CD4-positive, alpha-beta T cell treated with Interleukin-12 subunit alpha and Interleukin-12 subunit beta, for 1 hour (primary cell): Measurements from ENCODE around the gene ARL5A.
"Not testable (repeated sequence)": the region's sequence is repeated elsewhere in the genome, so short reads cannot be mapped to it uniquely, and the experiment has no call there.

ENCODE experiments used
- DNase-seq: peaks from one replicate; pipeline ENCODE4 v3.0.0-alpha.2; 2020

ARL5A gene, protein sequence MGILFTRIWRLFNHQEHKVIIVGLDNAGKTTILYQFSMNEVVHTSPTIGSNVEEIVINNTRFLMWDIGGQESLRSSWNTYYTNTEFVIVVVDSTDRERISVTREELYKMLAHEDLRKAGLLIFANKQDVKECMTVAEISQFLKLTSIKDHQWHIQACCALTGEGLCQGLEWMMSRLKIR

GRCh38 chr2:151828143-151828889 is at the start of gene ARL5A:
Gene ARL5A, minus strand, starts transcription at chr2:151828421. Its CDS starts 245 bp downstream, at chr2:151828176.
- peak; percentile 97 for DNase-seq

GRCh38 chr2:151875631-151876030 is 47.4 kb upstream of the ARL5A start:
- DNase-seq: not testable (repeated sequence)

DNA sequence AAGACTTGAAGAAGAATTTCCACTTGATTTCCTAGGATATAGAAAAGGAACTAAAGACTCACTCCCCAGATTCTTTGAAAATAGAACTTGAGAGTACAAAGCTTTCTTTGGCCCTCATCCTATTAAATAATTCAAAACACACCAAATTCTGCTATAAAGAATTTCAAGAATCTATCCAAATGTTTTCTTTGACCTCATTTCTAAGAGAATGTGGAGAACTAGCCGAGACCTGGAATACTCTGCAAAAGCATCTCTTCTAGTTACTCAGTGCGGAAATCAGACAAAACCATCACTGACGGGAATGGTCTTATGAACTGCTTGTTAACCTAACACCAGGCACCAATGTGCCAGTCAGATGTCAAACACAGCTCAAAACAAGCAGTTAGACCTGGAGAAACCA is 44.2 kb upstream of the ARL5A start:
- no peak for DNase-seq

GRCh38 chr2:151869291-151869690 is 41.1 kb upstream of the ARL5A start:
- no peak for DNase-seq

DNA sequence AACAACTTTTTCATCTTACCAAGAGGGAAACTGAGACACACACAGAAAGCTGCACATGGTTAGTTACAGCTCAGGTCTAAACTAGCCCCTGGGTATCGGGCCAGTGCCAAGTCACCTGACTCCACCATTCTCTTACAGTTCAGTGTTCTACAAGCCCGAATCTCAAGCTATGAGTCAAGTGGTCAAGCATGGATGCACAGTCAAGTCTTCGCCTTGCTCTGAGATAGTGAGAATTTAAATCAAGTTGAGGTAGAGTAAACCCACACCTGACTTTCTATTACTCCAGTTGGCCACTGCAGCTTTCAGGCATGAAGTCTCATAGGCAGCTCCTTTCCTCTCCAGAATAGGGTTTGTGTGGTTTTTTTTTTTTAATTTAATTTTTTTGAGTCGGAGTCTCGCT is 34.5 kb upstream of the ARL5A start:
- DNase-seq: no peak

GRCh38 chr2:151861174-151861573 is 33.0 kb upstream of the ARL5A start:
- no peak for DNase-seq

DNA sequence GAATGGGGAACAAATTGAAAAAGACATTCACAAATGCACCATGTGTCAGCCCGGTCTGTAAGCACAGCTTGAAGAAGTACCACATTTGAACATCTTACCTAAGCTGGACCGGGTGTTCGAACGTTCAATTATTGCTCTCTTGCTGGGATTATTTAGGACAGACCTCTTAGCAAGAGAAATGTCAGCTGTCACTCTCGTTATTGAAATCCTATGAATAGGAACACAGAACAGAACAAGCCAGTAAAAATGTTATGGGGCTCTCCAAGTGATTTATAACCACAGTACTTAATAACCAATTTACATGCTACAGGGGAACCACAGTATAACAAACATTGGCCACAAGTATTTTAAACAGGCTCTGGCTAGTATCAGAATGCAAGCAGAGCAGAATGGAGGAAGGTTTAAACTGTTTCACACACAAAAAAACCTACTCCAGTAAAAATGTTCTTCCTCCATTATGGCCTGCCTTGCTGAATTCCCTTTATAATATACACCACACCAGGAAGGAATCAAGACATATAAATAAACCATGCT is 32.5 kb upstream of the ARL5A start:
- no peak for DNase-seq

DNA sequence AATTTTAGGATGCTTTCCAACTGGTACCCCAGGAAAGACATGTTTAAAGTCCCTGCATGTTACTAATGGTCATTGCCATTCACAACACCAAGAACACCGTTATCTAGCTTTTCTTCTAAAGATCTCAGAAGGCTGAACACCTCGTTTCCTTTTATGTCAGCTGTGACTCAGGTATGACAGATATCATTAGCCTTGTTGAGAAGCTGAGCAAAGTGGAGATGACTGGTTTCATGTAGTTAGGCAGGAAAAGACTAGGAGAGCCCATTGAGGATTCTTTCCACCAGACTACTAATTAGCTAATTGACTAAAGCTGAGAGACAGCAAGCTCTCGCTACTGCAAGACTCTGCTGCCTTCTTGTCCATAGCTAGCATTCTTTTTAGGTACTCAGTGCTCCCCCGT is 32.0 kb upstream of the ARL5A start:
- DNase-seq: no peak

DNA sequence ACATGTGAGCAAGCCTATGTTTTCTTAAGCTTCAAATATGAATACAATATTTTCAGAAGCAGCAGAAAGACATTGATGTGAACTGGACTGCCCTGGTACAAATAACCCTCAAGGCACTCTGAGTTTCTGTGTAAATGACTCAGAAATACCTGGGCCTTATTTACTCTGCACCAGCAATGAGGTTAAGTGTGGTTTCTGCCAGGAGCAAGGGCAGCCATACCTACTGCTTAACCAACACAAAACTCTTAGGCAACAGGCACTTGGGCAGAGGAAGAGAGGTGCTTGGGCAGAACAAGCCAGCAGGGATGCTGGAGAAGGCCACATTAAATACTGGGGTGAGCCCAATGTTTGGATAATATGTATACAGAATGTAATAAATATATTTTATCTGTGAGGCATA is 29.4 kb upstream of the ARL5A start:
- no peak for DNase-seq

- DNase-seq: no peak
Observed at GRCh38 chr2:151855111-151855510, 26.9 kb upstream of the ARL5A start.

DNA sequence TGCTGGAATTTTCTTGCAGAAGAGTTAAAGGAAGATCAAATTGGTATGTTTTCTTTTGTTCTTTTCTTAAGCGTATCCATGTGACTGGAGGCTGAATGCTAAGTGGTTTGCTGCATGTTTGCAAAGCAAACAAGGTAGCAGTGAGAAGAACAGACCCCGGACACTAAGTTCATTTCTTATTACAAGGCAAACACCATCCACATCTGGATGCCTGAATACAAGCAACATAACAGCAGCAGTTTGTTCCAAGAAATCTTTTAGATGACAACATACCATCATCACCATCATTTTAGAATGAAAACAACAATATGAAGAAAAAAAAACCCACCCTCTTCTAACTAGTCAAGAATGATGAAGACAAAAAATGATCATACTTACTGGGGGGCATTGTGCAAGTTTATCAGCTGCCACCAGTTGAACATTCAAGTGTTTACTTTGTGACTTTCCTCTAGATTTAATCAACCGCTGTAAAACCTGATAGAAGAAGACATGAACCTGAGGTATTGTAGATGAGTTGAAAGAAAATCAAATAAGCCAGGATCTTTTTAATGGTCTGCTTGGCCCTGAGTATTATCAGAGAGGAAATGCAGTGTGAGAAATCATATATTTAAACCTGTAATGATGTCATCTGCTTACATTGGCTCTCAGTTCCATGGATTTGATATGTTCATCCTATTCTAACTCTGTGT is 25.0 kb upstream of the ARL5A start:
- DNase-seq: no peak

GRCh38 chr2:151852260-151853069 is 24.2 kb upstream of the ARL5A start:
- no peak for DNase-seq

GRCh38 chr2:151851761-151852160 is 23.5 kb upstream of the ARL5A start:
- DNase-seq: no peak

GRCh38 chr2:151849413-151850010 is 21.3 kb upstream of the ARL5A start:
- no peak for DNase-seq

- no peak for DNase-seq
Observed at GRCh38 chr2:151845884-151846283, 17.7 kb upstream of the ARL5A start.

GRCh38 chr2:151845481-151845880 is 17.3 kb upstream of the ARL5A start:
- no peak for DNase-seq

DNA sequence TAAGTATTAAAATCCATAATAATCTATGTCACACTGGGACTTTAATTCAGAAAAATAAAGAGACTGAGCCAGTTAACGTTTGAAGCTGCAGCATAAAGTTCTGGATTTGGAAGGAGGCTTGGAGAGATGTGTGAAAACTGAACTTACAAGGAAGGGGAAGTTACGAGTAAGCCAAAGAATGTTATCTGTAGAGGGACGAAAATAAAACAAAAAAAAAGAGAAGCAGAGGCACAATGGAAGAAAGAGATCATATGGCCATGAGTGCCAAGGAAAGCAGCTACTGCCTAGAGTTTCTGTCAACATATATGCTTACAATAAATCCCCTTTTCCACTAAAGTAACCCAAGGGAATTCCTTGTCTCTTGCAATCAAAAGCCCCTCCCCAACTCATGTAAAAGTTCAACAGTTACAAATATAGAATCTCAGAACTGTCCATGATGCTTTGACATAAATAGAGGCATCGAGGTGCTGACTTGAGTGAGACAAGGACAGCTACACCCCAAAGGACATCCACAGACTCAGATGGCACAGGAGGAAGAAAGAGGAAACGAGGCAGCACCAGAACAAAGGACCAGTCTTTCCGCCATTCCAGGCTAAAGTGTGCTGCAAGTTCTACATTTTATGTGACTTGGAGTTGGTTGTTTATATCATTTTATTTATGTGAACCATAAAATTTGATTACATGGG is 16.1 kb upstream of the ARL5A start:
- DNase-seq: no peak

DNA sequence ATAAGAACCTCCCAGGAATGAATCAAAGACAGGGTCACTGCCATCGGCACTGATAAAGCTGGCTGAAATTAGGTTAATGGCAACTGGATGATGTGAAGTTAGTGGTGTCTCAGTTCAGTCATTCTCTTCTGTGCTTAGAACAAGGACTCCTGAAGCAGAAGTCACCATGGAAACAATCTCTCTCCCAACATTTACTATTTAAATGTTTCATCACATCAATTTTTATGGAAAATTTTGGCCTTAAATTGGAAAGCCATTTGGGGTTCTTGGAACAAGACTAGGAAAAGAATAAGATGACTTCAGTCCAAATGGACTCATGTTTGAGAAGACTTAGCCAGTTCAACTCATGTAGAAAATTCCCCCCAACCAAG is 15.5 kb upstream of the ARL5A start:
- no peak for DNase-seq

GRCh38 chr2:151842830-151843690 is 14.8 kb upstream of the ARL5A start:
- no peak for DNase-seq

GRCh38 chr2:151841047-151841424 is 12.8 kb upstream of the ARL5A start:
- no peak for DNase-seq
